ENCODE results near the gene SLC39A12.

SLC39A12 gene

DNA sequence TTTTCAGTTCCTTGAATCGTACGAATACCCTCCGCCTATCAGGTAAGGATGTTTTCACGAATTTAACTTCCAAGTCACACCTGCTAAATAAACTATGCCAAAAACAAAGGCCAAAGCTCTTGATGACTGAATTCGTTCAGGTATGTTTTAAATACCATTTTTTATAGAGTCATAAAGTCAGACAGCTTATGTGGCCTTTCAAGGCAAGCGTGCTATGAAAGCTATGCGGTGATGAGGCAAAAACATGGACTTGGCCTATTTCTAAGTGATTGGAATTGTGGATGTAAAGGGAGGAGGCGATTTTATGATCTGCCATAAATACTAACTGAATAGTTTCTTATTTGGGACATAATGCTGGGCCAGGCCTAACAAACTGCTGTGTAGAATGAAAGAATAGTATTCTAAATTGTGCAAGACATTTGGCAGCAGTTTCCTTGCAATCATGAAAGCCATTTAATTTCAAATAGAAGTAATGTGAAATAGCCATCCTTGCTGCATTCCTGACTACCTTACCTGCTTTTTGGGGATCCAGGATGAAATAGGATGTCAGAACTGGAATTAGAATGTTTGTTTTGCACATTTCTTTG lies 14.0 kb downstream of the SLC39A12 start:
- DNase-seq: no peak

DNA sequence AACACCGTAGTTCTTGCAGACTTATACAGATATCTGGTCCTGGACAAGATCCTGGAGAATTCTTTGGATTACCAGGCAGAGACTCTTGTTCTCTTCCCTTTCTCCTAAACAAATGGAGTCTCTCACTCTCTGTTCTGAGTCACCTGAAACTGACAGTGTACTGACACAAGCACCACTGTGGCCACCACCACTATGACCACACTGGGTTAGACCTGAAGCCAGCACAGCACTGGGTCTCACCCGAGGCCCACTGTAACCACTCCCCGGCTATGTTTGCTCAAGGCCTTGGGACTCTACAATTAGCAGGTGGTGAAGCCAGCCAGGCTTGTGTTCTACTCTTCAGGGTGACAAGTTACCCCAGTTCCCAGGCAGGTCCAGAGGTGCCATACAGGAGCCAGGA lies 22.8 kb downstream of the SLC39A12 start:
- DNase-seq: no peak

DNA sequence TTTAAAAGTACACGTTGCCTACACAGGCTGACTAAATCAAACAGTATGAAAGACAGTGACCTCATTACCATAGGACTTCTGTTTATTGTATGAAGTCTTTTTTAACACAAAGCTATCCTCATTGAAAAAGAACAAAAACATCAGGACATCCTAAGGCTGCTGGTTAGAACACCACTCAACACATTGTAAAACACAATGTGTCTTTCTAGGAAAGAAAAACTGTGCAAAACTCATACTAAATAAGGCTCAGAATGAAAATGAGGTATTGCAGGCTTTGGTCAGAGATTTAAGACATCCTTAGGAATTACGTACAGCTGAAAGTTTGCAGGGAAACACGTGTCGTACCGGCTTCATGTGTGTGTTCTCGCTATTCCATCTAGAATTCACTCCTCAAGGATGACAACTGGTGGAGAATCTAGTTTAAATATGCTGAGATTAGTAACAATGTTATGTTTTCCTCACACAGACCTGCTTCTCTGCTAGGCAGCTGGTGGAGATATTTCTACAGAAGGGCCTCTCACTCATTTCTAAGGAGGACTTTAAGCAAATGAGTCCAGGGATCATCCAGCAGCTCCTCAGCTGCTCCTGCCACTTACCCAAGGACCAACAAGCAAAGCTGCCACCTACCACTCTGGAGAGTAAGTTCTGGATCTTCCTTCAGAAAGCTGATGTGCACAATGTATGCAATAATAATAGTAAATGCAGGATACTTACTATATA lies 29.3 kb downstream of the SLC39A12 start:
- no peak for DNase-seq

DNA sequence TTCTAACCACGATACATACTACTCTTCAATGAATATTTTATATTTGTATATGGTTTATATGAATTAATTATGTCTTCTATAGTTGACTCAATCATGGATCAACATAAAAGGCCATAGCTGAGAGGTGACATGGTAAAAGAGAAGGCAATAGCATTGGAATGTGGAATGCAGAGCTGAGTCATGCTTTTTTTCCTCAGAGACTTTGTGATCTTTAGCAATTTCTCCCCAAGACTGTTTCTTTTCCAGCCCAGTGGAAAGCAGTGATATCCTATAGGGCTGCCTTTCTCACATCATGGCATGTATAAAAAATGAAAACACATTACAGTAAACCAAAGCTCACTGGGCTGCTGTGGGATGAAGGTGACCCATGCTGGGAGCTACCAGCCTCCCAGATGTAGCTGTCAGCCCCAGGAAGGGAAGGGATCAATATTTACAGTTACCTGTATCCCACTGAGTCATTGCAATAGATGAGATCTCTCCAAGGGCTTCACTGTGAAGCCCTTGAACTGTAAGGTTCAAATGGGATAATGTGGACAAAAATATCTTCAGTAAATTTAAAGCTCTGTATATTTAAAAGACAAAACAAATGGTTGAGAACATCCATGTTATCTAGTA lies 30.2 kb downstream of the SLC39A12 start:
- peak; percentile 67 for DNase-seq

DNA sequence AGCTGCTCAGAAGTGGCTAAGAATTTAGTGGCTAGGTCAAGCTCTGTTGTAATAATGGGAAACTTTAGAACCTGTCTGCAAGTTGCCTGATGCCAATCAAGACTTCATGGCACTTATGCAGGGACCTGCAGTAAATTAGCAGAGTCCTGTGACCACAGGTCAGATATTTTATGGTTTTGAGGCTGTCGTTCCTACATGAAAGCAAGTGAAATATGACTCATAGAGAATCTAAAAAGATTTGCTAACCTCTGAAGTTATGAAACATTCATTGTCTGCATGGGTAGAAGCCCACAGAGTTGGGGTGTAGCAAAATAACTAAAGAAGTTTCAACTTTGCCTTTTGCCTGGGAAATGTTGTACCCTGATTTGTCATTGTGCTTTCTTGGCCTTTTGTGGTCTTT lies 32.3 kb downstream of the SLC39A12 start:
- peak; percentile 63 for DNase-seq

DNA sequence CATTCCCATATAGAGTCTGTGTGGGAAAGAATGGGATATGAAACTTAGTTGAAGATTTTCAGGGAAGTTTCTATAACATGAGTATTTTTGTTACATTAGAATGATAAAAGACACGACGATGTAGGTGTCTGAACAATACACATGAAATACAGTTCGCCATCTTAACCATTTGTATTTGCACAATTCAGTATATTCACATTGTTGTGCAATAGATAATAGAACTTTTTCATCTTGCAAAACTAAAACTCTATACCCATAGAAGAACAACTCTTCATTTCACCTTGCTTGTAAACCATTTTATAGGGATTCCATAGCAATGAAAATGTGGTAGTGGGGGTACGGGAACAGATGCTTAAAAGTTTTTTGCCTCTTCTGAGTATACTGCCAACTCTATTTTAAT lies 32.8 kb downstream of the SLC39A12 start:
- DNase-seq: no peak

DNA sequence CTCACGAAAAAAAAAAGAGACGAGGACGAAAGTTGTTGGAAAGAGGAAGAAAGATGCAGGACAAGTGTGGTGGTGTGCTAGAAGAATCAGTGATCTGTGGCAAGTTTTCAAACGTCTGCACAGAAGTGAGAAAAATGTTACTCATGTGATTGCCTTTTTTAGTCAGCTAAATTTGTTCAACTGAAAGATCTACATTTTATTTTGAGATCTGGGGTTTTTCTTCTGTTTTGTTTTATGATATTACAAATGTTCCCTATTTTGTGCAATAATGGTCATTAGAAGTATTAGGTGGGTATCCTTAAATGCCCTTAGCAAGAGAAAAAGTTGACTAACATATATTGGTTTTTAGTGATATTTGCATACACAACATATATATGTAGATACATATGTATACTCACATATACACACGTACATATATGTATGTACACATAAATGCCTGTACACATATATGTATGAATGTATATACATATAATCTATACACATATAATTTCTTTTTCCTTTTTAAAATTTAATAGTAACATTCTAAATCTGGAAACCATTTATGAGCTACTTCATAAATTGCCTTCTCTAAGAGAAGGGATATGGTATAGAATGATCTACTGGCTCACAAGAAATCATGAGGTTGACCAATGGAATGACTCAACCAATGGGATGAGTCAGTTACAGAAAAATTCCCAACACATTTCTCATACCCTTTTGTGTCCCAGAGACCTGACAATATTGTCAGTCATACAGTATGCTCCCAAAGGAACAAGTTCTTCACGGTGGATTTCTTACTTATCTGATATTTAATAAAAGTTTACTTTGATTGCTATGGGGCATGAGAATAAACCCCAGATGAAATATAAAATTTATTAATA lies 38.4 kb downstream of the SLC39A12 start:
- peak; percentile 70 for DNase-seq

DNA sequence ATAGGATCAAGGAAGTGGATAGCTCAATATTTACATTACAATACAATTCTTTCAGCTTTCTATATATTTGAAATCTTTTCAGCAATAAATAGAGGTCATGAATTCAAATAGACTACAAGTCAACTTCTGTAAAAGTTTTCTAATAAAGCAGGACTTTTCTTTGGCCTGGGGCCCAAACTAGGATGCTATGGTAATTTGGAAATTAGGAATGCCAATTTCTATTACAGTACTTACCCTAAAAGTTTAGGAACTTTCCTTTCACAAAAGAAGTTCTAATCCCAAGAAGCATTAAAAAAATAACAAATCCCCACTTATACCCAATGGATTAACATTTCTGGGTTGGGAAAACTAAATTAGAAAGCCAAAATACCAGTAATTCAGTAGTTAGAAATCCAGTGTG lies 40.5 kb downstream of the SLC39A12 start:
- DNase-seq: no peak

DNA sequence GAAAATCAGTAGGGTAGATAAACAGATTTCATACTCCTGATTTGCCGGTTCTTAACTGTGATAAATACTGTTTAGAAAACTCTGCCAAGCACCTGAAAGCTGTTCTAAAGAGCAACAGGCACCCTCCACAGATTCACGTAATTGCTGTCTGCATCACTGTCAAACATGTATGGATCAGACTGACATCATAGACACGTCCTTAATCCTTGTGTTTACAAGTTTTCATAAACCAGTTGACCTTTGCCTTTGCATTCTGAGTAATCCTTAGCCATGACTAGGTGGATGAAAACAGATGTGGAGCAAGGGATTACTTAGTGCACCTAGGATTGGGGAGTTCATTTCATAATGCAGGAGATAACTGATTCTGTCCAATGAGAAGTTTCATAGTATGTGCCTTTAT lies 41.6 kb downstream of the SLC39A12 start:
- DNase-seq: peak; percentile 11

DNA sequence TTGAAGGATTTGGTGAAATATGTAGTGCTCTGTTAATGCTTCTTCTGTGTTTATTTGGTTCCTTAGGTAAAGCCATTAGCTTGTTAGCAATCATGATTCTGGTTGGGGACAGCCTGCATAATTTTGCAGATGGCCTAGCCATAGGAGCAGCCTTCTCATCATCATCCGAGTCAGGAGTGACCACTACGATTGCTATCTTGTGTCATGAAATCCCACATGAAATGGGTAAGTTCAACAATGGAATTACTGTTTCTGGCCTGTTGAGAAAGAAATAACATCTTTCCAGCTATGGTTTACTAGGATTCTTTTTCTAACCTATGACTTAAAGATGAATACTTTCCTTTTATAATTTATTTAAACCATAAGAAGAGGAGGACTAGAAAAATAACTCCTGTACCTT lies 48.9 kb downstream of the SLC39A12 start:
- no peak for DNase-seq

DNA sequence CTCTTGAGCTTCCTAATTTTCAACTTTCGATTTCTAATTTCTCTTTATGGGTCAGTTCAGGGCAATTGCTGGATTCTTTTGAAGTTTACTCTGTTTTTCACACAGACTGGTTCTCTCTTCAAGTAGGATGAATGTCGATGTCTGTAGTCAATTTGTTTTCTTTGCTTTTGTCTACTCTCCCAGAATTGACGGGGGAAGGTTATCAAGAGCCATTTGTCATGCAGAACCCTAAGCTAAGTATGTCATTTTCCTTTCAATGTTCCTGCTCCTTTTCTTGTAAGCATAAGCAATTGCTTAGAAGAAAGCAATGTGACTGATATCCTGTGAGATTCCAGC lies 53.7 kb downstream of the SLC39A12 start:
- no peak for DNase-seq

DNA sequence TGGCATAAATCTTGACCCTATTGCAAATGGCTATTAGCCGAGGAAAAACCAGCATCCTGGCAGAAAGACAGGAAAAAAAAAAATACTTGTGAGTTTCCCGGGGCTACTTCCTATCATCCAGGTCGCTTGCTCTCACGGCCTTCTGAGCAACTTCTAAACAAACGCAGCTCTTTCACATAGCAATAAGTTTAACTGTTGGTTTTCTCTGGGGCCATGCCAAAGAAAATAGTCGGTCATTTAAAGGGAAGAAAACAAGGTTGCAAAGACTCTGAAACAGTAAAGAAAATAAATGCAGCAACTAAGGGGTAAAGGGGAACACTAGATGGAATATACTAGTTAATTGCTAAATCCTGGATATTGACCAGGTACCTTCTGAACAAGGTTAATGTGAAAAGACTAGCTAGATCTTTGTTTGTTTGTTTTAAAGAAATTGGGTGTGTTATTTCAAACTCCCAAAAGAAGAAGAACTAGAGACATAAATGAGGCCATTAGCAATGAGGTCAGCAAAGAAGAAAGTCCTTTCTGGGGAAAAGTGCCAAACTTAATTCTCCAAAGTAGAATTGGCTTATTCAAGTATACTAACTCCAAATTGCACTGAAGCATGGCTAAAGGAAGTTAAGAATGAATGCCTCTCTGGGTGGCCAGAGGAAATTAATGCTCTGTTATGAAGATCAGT lies 54.2 kb downstream of the SLC39A12 start:
- DNase-seq: no peak

DNA sequence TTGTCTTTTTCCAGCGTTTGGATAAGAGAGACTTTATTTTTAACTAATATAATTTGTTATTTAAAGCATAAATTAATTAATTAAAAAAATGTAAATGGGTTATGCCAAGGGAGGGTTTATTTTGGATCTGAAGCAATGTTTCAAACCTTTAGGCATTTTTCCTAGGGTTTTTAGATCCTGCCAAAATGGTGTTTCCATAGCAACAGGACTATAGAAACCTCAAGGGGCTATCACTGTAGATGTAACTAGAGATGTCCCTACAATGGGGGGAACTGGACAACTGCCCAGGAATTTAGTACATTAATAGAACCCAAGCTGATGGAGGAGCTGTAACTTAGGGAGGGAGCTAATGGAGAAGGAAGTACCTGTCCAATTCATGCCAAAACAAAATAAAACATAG lies 57.3 kb downstream of the SLC39A12 start:
- DNase-seq: no peak

DNA sequence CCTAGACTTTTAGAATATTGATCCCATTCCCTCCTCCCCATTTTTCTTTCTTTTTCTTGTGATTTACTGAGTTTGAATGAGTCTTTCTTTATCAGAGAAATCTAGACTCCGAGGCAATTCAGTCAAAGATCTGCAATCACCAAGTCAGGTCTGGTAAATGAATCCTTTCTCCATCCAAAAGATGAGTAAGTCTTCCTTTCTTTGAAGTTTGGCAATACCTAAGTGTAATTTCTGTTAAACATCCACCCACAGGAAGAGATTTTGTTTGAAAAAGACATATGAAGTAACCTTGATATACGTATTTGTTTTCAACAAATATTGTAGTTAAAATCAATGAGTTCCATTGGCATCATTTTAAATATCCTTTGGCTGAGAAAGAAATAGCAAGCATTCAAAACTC lies 58.3 kb downstream of the SLC39A12 start:
- DNase-seq: no peak

DNA sequence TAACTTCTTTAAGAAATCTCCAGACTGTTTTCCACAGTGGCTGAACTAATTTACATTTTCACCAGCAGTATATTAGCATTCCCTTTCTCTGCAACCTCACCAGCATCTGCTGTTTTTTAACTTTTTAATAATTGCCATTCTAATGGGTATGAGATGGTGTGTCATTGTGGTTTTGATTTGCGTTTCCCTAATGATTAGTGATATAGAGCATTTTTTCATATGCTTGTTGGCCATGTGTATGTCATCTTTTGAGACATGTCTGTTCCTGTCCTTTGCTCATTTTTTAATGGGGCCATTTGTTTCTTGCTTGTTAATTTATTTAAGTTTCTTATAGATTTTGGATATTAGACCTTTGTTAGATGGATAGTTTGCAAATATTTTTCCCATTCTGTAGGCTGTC lies 68.8 kb downstream of the SLC39A12 start:
- DNase-seq: no peak

DNA sequence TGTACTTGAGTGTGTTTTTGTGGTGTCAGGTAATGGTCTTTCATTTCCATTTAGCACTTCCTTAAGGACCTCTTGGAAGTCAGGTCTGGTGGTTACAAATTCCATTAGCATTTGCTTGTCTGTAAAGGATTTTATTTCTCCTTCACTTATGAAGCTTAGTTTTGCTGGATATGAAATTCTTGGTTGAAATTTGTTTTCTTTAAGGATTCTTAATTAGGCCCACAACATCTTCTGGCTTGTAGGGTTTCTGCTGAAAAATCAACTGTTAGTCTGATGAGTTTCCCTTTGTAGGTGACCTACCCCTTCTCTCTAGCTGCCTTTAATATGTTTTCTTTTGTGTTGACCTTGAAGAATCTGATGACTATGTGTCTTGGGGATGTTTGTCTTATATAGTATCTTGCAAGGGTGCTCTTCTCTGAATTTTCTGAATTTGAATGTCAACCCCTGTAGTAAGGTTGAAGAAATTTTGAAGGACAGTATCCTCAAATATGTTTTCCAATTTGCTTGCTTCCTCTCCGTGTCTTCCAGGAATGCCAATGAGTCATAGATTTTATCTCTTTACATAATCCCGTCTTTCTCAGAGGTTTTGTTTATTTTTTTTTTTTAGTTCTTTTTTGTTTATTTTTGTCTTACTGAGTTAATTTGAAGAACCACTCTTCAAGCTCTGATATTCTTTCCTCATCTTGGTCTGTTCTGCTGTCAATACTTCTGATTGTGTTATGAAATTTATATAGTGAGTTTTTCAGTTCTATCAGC lies 70.2 kb downstream of the SLC39A12 start:
- no peak for DNase-seq

DNA sequence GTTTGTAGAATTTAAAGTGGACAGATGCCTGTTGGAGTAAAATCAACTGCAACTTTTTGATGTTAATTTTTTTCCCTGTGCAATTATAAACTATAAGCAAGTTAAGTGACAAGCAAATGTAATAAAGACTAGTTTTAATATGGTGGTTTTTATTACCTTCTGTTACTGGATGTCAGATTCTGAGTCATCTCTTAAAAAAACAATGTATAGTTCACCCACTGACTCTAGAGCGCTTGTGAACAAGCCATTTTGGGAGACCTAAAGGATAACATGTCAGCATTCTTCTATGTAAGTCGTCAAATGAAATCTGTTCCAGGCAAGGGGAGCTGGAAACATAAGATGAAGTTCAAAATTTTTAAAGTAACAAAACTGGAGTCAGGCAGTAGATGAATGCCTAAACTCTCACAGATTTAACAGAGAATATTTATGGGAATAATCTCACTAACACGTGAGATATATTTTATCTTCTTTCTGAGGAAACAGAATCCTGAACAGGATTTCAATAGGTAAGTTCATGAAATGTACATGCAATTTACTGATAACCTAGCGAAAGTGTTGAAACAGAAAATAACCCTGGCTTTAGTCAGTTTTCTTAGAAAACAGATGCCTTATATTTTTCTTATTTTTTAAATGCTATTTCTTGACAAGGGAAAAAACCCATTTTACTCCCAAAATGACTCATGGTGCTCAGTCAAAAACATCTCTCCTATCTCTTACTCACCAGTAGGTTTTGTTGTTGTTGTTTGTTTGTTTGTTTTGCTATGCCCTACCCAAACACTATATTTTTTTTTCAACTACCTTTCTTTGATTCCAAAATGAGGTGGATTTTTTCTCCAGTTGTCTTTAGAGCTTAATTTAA lies 91.7 kb downstream of the SLC39A12 start:
- no peak for DNase-seq

DNA sequence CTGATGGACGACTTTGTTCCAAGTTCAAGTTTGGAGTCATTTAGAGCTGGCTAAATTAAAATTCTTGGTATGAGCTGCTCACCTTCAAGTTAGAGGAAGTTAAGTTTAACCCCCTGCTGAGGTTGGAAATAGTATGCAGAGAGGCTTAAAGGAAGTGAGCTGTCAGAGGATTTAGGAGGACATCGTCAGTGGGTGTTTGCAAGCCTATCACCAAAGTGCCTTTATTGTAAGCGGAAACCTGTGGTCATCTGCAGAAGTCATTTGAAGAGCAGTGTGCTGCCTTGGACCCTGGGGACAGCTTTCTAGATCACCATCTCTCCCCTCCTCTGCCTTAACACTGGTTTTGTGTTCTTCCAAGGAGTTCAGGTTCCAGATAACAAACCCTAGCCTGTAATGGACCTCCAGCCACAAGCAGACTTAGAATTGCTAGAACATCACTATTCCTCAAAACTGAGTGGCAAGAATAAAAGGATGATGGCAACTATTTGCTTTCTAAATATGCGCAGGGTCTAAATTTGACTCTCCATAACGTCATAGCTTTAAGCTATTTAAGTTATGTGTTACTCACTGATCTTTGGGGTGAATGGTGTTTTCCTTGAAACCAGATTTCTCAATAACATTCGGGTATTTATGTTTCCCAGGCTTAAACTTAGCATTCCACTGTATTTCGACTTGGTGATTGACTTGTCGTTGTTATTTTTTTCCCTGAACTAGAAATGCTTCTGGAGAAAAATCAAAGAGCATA lies 93.4 kb downstream of the SLC39A12 start:
- DNase-seq: no peak

DNA sequence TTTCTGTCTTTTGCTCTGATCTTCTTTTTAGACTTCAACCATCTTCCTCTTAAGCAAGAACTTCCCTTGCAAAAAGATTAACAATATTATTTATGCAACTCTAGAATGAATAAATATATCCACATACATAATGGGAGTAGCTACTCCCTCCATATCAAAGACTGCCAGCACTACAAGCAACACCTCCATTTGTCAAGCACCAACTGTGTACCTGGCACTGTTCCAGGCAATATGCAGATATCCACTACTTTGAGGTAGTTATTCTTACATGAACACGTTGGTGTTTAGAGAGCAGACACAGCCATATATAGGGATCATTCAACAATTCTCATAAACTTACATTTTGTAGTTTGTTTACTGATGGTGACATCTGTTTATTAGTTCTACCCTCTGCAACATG lies 104.9 kb downstream of the SLC39A12 start:
- no peak for DNase-seq

DNA sequence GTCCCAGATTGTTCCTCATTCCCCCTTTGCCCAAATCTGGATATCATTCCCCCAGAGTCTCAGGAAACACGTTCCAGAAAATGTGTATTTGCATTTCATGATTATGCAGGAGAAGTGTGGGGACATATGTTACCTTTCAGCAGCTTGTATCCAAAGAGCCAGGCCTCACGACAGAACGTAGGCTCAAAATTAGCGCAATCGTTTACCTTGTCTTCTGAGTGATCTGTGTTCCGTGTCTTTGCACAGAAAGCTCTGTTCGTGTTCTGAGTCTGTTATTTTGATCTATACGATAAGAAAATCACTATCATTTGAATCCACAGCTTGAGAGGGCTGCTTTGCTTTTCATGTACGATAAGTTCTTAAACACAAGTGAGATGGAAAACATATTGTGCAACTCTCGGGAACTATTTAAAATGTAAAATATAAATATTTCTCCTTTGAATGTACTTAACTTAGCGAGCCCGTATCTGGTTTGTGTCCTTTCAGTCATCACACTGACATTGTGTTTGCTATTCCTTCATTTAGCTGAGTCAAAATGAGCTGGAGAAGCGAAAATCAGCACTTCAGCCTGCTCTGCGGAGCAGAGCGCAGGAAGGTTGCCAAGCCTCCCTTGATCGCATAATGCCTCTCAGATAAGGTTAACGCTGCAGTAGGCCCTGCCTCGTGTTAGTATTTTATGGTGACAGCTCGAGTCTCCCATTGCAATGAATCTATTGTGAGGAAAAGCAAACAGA lies 108.3 kb downstream of the SLC39A12 start:
- no peak for DNase-seq
